SW480 (cell line): ENCODE measurements around the gene COLEC12.

Experiments used
- DNase-seq: peaks from one replicate; pipeline ENCODE4 v3.0.0-alpha.2; 2016; ENCODE audit warnings: low spot score

COLEC12 gene

GRCh38 chr18:505483-506122, 5.1 kb upstream of the COLEC12 start:
- no peak for DNase-seq

- no peak for DNase-seq
These were observed 859 bp upstream of the COLEC12 start for GRCh38 chr18:501406-501714.

GRCh38 chr18:499776-500631, 497 bp downstream of the COLEC12 start:
- peak; percentile 14 for DNase-seq

GRCh38 chr18:498931-499775, 1.3 kb downstream of the COLEC12 start:
- peak; percentile 98 for DNase-seq

- no peak for DNase-seq
These were observed 2.8 kb downstream of the COLEC12 start for GRCh38 chr18:497688-498087.

GRCh38 chr18:495452-495851, 5.0 kb downstream of the COLEC12 start:
- DNase-seq: no peak

GRCh38 chr18:495017-495416, 5.5 kb downstream of the COLEC12 start:
- no peak for DNase-seq

GRCh38 chr18:493986-494983, 6.2 kb downstream of the COLEC12 start:
- no peak for DNase-seq

- no peak for DNase-seq
These were observed 8.1 kb downstream of the COLEC12 start for GRCh38 chr18:492451-492850.

- DNase-seq: no peak
These were observed 9.9 kb downstream of the COLEC12 start for GRCh38 chr18:490624-491023.

- DNase-seq: no peak
These were observed 10.5 kb downstream of the COLEC12 start for GRCh38 chr18:490024-490366.

GRCh38 chr18:489244-490023, 11.1 kb downstream of the COLEC12 start:
- DNase-seq: peak; percentile 27

GRCh38 chr18:486929-487740, 13.4 kb downstream of the COLEC12 start:
- peak; percentile 28 for DNase-seq

GRCh38 chr18:484749-485464, 15.6 kb downstream of the COLEC12 start:
- no peak for DNase-seq

- no peak for DNase-seq
These were observed 21.8 kb downstream of the COLEC12 start for GRCh38 chr18:478681-479080.

- DNase-seq: peak; percentile 66
These were observed 22.9 kb downstream of the COLEC12 start for GRCh38 chr18:477565-477964.

GRCh38 chr18:476251-476664, 24.2 kb downstream of the COLEC12 start:
- no peak for DNase-seq

GRCh38 chr18:475202-476031, 25.1 kb downstream of the COLEC12 start:
- DNase-seq: peak; percentile 54
